Liver (tissue), 9 donors: ENCODE results near the gene ARSJ. TPM values are rescaled to one million over a fixed set of nuclear protein-coding genes. Genes with fewer than 3 reads are reported as not detected.

Experiments
- DNase-seq: peaks from one replicate; pipeline ENCODE4 v3.0.0-alpha.2; 2017; ENCODE audit warnings: low spot score
- H3K27ac ChIP-seq, 2 donors: one replicate each; pipeline ENCODE4 v1.7.0; 2013; ENCODE audit warnings: inconsistent platforms in 2 of 2, low read length in 2 of 2, control low read depth in 1 of 2, low read depth in 1 of 2, mild to moderate bottlenecking in 1 of 2
- H3K27me3 ChIP-seq, 4 donors: one replicate each; pipeline versions ENCODE4 v1.6.1 to v1.7.0; 2013; ENCODE audit warnings: low read length in 3 of 4, inconsistent platforms in 1 of 4, mild to moderate bottlenecking in 1 of 4, moderate library complexity in 1 of 4; ENCODE audit not compliant: control insufficient read depth in 4 of 4, insufficient read depth in 4 of 4
- H3K36me3 ChIP-seq, 4 donors: one replicate each; pipeline versions ENCODE4 v1.6.1 to v1.7.0; 2013; ENCODE audit warnings: low read length in 3 of 4, mild to moderate bottlenecking in 3 of 4, low read depth in 1 of 4, moderate library complexity in 1 of 4; ENCODE audit not compliant: control insufficient read depth in 4 of 4, insufficient read depth in 3 of 4
- H3K4me1 ChIP-seq, 4 donors: one replicate each; pipeline versions ENCODE4 v1.6.1 to v1.7.0; 2013; ENCODE audit warnings: low read length in 3 of 4, mild to moderate bottlenecking in 3 of 4, moderate library complexity in 1 of 4; ENCODE audit not compliant: control insufficient read depth in 4 of 4, insufficient read depth in 4 of 4
- H3K4me3 ChIP-seq, 3 donors: one replicate each; pipeline versions ENCODE4 v1.6.1 to v1.7.0; 2013; ENCODE audit warnings: low read length in 3 of 3, control low read depth in 1 of 3, low read depth in 1 of 3, mild to moderate bottlenecking in 1 of 3
- H3K9ac ChIP-seq, 2 donors: one replicate each; pipeline ENCODE4 v1.7.0; 2013; ENCODE audit warnings: low read length in 2 of 2, mild to moderate bottlenecking in 2 of 2, moderate library complexity in 2 of 2, control low read depth in 1 of 2, low read depth in 1 of 2
- H3K9me3 ChIP-seq, 4 donors: one replicate each; pipeline versions ENCODE4 v1.6.1 to v1.7.0; 2013; ENCODE audit warnings: low read length in 3 of 4; ENCODE audit not compliant: control insufficient read depth in 4 of 4
- ATF3 ChIP-seq: IDR thresholded peaks from 2 replicates; pipeline ENCODE4 v1.6.1; 2016; ENCODE audit warnings: antibody characterized with exemption
- CTCF ChIP-seq: fragments of 150-350 bp; IDR thresholded peaks from 2 replicates; pipeline ENCODE4 v1.5.1; 2017; ENCODE audit warnings: improper control_type of control experiment, low read depth, low read length; ENCODE audit not compliant: missing input control
- EGR1 ChIP-seq, 2 donors: IDR thresholded peaks; 2 replicates each; pipeline ENCODE4 v1.6.1; 2016 to 2018; ENCODE audit warnings: antibody characterized with exemption in 2 of 2, low read depth in 2 of 2
- FOXA1 ChIP-seq: IDR thresholded peaks from 2 replicates; pipeline ENCODE4 v1.6.1; 2016; ENCODE audit warnings: antibody characterized with exemption
- FOXA2 ChIP-seq: IDR thresholded peaks from 2 replicates; pipeline ENCODE4 v1.6.1; 2016; ENCODE audit warnings: antibody characterized with exemption
- GABPA ChIP-seq, 2 donors: IDR thresholded peaks in 1 of 2; conservative IDR thresholded peaks in 1 of 2; 2 replicates each; pipeline ENCODE4 v1.6.1; 2016; ENCODE audit warnings: antibody characterized with exemption in 2 of 2, mild to moderate bottlenecking in 1 of 2, moderate library complexity in 1 of 2
- HNF4A ChIP-seq, 2 donors: conservative IDR thresholded peaks; 2 replicates each; pipeline ENCODE4 v1.6.1; 2016; ENCODE audit warnings: antibody characterized with exemption in 2 of 2, mild to moderate bottlenecking in 2 of 2
- HNF4G ChIP-seq: IDR thresholded peaks from 2 replicates; pipeline ENCODE4 v1.6.1; 2016; ENCODE audit warnings: antibody characterized with exemption
- JUND ChIP-seq, 2 donors: IDR thresholded peaks; 2 replicates each; pipeline ENCODE4 v1.6.1; 2016; ENCODE audit warnings: antibody characterized with exemption in 2 of 2
- MAX ChIP-seq: IDR thresholded peaks from 2 replicates; pipeline ENCODE4 v1.6.1; 2016; ENCODE audit warnings: antibody characterized with exemption
- NR2F2 ChIP-seq: IDR thresholded peaks from 2 replicates; pipeline ENCODE4 v1.6.1; 2016; ENCODE audit warnings: antibody characterized with exemption
- RAD21 ChIP-seq, 2 donors: IDR thresholded peaks; 2 replicates each; pipeline ENCODE4 v1.6.1; 2016; ENCODE audit warnings: antibody characterized with exemption in 2 of 2, mild to moderate bottlenecking in 2 of 2
- REST ChIP-seq: IDR thresholded peaks from 2 replicates; pipeline ENCODE4 v1.6.1; 2016; ENCODE audit warnings: antibody characterized with exemption, mild to moderate bottlenecking
- RXRA ChIP-seq, 2 donors: IDR thresholded peaks; 2 replicates each; pipeline ENCODE4 v1.6.1; 2017 to 2018; ENCODE audit warnings: antibody characterized with exemption in 2 of 2, mild to moderate bottlenecking in 1 of 2
- SP1 ChIP-seq: IDR thresholded peaks from 2 replicates; pipeline ENCODE4 v1.6.1; 2018; ENCODE audit warnings: antibody characterized with exemption, mild to moderate bottlenecking
- TAF1 ChIP-seq: conservative IDR thresholded peaks from 2 replicates; pipeline ENCODE4 v1.6.1; 2016; ENCODE audit warnings: antibody characterized with exemption, mild to moderate bottlenecking
- YY1 ChIP-seq: IDR thresholded peaks from 2 replicates; pipeline ENCODE4 v1.6.1; 2016; ENCODE audit warnings: antibody characterized with exemption, mild to moderate bottlenecking
- ZBTB33 ChIP-seq: IDR thresholded peaks from 2 replicates; pipeline ENCODE4 v1.6.1; 2016; ENCODE audit warnings: antibody characterized with exemption
- WGBS: extraction: QIAGEN DNeasy Blood & Tissue Kit; methylation state at CpG from one replicate; pipeline ENCODE4 v1.1.7; 2013; 5-methylcytosine and 5-hydroxymethylcytosine counted together
- polyA plus RNA-seq, 2 donors: library from polyadenylated mRNA; stranded (reverse) in 1 of 2; unstranded in 1 of 2; fragments of 200-250 nt in 1 of 2; fragments of >200 nt in 1 of 2; fragmentation: Nextera tagmentation in 1 of 2; extraction: Ambion mirVana in 1 of 2; gene quantifications; one replicate each; pipeline versions ENCODE4 v1.2.1 to v1.2.3, GENCODE V29; 2013 to 2015
- total RNA-seq, 2 donors: library from RNA; depleted of rRNA; stranded (reverse); fragments of >200 nt; gene quantifications; one replicate each; pipeline ENCODE4 v1.2.3, GENCODE V29; 2014
- donor health status: healthy.
- donor health status: healthy.
- donor health status: healthy.
- donor health status: healthy.
- donor health status: healthy.

The ARSJ gene
- total and polyA plus RNA-seq, 4 donors: 0.56 to 1.8 (median 0.95) TPM

GRCh38 chr4:114019276-114019968, 40.0 kb upstream of the ARSJ start:
- H3K27ac ChIP-seq: no peak overlapping the region
- TF ChIP-seq EGR1 (IDR thresholded peaks at IDR 0.05; ENCODE audit: low read depth in 2 of 2) (no peak), MAX (no peak), ATF3 (no peak), HNF4A (conservative IDR thresholded peaks at IDR 0.05) (no peak), HNF4G (no peak), CTCF (no peak), GABPA (IDR thresholded peaks at IDR 0.05 in 1 of 2, conservative IDR thresholded peaks at IDR 0.05 in 1 of 2) (no peak), FOXA1 (no peak), RXRA (IDR thresholded peaks at IDR 0.05) (no peak), ZBTB33 (no peak), FOXA2 (no peak), YY1 (no peak), TAF1 (no peak), NR2F2 (no peak), RAD21 (IDR thresholded peaks at IDR 0.05) (no peak), JUND (IDR thresholded peaks at IDR 0.05) (no peak), REST (no peak), SP1 (no peak)

More at GRCh38 chr4:114019276-114019968, 40.0 kb upstream of the ARSJ start:
- Histone ChIP-seq H3K4me1 (no peaks in the 10 kb centered on the region), H3K9ac (no peak overlapping the region), H3K4me3 (no peak overlapping the region), H3K9me3 (no peaks in the 10 kb centered on the region), H3K36me3 (no peaks in the 10 kb centered on the region), H3K27me3 (no peaks in the 10 kb centered on the region)
- 25% methylated on average over 2 of the region's 2 CpGs for WGBS
- DNase-seq: no peak
